Measurements from ENCODE around the gene TAS1R3.

TAS1R3 gene

DNA sequence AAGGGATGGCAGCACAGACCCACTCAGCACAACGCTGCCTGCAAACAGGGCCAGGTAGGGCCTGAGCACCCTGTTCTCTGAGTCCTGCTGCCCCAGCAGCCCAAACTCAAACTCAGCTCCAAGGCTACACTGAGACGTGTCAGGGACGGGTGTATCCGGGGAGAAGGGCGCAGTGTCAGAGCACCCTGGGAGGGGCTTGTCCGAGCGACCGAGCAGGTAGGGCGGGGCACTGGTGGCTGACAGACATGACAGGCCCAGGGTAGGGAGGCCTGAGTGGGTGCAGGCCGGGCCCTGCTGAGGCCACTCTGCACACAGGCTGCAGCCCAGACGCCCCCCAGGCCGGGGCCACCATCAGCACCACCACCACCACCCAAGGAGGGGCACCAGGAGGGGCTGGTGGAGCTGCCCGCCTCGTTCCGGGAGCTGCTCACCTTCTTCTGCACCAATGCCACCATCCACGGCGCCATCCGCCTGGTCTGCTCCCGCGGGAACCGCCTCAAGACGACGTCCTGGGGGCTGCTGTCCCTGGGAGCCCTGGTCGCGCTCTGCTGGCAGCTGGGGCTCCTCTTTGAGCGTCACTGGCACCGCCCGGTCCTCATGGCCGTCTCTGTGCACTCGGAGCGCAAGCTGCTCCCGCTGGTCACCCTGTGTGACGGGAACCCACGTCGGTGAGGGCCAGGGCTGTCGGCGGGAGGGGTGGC, 45.3 kb upstream of the TAS1R3 start:
- TF ChIP-seq, protein P1, sequence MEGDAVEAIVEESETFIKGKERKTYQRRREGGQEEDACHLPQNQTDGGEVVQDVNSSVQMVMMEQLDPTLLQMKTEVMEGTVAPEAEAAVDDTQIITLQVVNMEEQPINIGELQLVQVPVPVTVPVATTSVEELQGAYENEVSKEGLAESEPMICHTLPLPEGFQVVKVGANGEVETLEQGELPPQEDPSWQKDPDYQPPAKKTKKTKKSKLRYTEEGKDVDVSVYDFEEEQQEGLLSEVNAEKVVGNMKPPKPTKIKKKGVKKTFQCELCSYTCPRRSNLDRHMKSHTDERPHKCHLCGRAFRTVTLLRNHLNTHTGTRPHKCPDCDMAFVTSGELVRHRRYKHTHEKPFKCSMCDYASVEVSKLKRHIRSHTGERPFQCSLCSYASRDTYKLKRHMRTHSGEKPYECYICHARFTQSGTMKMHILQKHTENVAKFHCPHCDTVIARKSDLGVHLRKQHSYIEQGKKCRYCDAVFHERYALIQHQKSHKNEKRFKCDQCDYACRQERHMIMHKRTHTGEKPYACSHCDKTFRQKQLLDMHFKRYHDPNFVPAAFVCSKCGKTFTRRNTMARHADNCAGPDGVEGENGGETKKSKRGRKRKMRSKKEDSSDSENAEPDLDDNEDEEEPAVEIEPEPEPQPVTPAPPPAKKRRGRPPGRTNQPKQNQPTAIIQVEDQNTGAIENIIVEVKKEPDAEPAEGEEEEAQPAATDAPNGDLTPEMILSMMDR (conservative IDR thresholded peaks at IDR 0.05): no peak
- H3K27ac ChIP-seq: no peak overlapping the region

DNA sequence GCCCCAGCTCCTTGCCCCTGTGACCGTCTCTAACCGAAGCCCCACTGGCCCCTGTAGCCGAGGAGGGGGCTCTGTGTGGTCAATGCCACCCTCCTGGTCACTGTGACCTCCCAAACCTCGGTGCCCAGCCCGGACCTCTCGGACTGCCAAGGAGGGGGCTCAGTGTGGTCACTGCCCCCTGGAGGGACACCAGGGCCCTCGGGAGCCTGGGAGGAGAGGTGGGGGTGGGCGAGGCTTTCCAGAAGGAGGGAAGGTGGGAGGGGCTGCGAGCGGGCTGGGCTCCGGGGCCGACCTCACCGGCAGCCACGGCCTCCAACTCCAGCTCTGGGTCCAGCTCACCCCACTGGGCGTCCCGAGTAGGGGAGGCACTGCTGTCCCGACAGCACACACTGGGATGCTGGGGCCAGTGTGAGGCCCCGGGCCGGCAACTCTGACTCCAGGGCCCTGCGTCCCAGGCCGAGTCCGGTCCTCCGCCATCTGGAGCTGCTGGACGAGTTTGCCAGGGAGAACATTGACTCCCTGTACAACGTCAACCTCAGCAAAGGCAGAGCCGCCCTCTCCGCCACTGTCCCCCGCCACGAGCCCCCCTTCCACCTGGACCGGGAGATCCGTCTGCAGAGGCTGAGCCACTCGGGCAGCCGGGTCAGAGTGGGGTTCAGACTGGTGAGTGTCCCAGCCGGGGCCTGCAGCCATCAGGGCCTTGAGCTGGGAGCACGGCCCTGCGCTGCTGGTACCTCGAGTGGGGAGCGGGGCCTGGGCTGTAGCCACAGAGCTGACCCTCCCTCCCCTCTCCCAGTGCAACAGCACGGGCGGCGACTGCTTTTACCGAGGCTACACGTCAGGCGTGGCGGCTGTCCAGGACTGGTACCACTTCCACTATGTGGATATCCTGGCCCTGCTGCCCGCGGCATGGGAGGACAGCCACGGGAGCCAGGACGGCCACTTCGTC, 44.5 kb upstream of the TAS1R3 start:
- TF ChIP-seq, protein P1 (conservative IDR thresholded peaks at IDR 0.05): no peak
- no peak overlapping the region for H3K27ac ChIP-seq

DNA sequence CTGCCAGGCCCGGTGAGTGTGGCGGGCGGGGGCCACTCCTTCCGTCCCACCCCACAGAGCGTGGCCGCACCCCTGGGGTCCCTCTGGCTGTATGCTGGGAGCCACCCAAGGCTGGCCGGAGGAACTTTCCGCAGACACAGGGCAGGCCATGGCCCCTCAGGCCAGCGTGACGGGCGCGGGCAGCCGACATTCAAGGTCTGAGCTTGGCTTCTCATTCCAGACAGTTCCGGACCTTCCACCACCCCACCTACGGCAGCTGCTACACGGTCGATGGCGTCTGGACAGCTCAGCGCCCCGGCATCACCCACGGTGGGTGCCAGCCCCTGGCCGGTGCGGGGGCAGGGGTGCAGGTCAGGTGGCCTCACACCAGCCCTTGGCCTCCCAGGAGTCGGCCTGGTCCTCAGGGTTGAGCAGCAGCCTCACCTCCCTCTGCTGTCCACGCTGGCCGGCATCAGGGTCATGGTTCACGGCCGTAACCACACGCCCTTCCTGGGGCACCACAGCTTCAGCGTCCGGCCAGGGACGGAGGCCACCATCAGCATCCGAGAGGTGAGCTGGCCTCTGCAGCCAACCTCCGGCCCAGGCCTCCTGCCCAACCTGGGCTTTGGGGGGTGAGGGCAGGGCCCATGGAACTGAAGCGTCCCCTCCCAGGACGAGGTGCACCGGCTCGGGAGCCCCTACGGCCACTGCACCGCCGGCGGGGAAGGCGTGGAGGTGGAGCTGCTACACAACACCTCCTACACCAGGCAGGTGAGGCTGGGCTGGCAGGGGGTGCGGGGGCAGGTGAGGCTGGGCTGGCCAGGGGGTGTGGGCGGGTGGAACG, 43.6 kb upstream of the TAS1R3 start:
- TF ChIP-seq, protein P1 (conservative IDR thresholded peaks at IDR 0.05): no peak
- no peak overlapping the region for H3K27ac ChIP-seq

DNA sequence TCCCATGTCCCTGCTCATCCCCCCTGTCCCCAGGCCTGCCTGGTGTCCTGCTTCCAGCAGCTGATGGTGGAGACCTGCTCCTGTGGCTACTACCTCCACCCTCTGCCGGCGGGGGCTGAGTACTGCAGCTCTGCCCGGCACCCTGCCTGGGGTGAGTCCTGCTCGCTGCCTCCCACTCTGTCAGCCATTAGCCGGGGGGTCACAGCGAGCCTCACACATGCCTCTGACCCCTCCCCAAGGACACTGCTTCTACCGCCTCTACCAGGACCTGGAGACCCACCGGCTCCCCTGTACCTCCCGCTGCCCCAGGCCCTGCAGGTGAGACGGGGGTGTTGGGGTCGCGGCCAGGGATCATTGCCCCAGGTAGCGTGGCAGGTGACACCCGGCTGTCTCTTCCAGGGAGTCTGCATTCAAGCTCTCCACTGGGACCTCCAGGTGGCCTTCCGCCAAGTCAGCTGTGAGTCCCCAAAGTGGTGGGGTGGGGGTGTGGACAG, 40.8 kb upstream of the TAS1R3 start:
- TF ChIP-seq, protein P1 (conservative IDR thresholded peaks at IDR 0.05): peak; percentile 84
- H3K27ac ChIP-seq: peak overlapping the region; percentile 56

DNA sequence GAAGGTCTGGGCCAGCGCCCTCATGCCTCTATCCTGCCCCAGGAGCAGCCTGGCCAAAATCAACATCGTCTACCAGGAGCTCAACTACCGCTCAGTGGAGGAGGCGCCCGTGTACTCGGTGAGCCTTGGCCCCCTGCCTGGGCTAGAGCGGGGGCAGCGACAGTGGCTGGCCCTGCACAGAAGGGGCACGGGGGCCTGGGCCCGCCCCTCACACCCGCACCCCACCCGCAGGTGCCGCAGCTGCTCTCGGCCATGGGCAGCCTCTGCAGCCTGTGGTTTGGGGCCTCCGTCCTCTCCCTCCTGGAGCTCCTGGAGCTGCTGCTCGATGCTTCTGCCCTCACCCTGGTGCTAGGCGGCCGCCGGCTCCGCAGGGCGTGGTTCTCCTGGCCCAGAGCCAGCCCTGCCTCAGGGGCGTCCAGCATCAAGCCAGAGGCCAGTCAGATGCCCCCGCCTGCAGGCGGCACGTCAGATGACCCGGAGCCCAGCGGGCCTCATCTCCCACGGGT, 40.0 kb upstream of the TAS1R3 start:
- TF ChIP-seq, protein P1 (conservative IDR thresholded peaks at IDR 0.05): no peak
- H3K27ac ChIP-seq: peak overlapping the region; percentile 56

DNA sequence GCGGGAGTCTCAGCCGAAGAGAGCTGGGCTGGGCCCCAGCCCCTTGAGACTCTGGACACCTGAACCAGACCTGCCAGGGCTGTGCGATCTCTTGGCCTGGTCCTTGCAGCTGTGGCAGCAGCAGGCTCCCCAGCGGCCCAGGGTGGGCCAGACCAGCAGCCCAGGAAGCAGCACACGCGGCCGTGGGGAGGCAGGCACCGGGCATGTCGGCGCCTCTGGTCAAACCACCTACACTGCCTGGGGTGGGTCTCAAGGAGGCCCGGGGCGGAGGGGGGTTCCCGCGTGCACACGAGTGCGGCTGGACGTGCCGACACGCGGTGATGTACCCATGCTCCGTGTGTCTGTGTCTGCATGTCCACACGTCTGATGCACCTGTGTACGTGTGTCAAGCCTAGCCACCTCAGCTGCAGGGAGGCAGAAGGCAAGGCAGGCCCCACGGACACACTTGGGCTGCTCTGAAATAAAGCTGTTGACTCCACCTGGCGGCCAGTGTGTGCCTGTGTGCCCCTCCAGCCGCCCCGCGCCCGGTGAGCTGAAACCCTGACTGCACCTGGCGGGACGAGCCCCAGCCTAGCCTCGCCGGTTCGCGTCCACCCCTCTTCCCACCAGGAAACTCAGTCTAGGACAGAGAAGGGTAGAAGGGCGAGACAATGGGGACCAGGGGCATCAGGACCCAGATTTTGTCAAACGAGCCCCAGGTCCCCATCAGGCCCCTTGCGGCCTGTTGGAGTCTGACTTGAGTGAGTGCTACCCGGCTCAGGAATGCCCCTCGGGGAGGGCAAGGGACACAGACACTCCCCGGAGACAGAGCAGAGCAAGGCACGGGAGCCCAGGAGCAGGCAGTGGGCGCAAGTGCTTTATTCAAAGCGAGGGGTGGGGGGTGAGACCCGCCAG, 39.3 kb upstream of the TAS1R3 start:
- TF ChIP-seq, protein P1 (conservative IDR thresholded peaks at IDR 0.05): peak; percentile 89
- H3K27ac ChIP-seq: peak overlapping the region; percentile 56

Data from VCaP (cell line).